IPS-NIHi7 (cell line): ENCODE data around the gene SLC41A2.
"Not testable (repeated sequence)": the region's sequence is repeated elsewhere in the genome, so short reads cannot be mapped to it uniquely, and the experiment has no call there.

Source experiments
- DNase-seq: peaks from one replicate; pipeline ENCODE4 v3.0.0; 2012; ENCODE audit warnings: mixed read lengths; ENCODE audit errors: extremely low spot score

SLC41A2 gene

DNA sequence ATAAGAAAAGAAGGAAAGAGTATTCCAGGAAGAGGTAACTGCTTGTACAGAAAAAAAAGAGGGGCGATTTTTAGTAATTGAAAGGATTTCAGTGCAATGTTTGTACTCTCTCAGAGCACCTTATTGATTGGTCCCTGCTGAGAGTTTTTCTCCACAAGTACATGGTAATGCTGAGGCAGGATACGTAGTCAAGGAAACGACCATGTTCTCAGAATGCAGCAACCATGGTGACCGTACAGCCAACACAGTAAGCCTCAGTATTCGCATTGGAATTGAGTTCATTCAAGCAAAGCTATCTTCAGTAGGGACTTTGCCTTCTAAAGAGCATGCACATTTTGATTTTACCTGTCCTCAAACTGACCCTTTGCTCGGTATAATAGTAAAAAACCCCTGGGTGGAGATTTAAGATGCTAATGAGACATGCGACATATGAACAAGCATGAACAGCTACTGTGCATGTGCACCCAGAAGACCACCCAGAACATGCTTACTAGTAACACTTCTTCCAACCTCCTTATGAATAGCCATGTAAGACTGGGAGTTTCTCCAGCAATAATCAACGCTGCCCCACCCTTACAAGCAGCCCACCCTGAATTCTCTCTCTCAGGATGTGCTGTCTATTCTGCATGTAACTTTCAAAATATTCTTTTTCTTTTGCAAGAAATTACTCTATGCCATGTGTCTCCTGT, 6.2 kb upstream of the SLC41A2 start:
- DNase-seq = no peak

DNA sequence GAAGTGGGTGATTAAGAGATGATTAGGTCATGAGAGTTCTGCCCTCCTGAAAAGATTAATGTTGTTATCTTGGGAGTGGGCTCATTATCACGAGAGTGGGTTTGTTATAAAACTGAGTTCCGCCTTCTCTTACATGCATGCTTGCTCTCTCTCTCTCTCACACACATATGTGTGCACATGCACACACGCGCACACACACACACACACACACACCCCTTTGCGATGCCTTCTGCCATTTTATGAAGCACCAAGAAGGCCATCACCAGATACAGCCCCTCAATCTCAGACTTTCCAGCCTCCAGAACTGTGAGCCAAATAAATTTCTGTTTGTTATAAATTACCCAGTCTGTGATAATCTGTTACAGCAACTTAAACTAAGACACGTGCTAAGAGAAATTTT, 5.7 kb upstream of the SLC41A2 start:
- DNase-seq = no peak

DNA sequence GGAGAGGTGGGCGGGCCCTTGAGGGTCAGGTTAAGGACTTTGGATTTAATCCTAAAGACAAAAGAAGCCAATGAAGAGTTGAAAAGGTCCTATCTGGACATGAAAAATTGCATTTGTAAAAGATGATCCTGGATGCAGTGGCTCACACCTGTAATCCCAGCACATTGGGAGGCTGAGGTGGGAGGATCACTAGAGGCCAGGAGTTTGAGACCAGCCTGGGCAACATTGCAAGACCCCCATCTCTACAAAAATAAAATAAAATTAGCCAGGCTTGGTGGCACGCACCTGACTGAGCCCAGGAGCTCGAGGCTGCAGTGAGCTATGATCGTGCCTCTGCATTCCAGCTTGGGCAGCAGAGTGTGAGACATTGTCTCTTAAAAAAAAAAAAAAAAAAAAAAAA, 2.4 kb upstream of the SLC41A2 start:
- no peak for DNase-seq

DNA sequence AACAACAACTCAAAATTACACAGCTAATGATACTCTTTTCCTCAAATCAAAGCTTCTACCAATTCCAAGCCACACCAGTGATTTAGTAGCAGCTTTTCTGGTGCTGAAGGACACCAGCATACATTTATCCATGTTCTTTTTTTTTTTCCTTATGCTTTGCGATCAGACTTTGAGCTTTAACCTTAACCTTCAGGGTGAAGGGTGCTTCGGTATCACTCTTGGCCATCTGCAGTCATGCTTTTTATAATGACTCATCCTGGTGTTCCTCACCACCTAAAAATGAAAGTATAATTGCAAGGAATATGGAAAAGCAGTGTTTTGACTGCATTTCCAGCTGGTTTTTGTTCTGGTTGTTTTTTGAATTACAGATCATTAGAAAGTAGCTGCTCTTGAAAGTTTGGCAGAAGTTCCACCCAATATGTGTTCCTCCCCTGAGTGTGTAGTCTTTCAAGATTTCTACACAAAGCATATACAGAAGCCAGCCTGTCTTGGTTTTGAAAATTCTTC, 1.3 kb upstream of the SLC41A2 start:
- DNase-seq = no peak

DNA sequence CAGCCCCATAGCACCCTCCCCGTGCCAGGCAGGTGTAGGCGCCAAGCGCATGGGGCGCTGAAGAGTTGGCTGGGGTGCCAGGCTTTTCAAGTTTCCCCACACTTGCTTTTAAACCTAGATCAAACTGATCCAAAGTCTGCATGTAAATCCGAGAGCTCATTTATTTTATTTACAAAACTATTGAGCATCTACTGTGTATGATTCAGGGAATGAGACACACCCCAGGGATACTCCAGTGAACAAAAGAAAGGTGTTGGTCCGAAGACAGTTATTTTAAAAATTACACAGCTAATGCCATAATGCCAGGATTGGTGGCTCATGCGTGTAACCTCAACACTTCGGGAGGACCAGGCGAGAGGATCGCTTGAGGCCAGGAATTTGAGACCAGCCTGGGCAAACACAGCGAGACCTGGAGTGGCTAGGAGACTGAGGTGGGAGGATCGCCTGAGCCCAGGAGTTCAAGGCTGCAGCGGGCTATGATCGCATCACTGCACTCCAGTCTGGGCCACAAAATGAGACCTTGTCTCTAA, 780 bp upstream of the SLC41A2 start:
- DNase-seq = no peak

DNA sequence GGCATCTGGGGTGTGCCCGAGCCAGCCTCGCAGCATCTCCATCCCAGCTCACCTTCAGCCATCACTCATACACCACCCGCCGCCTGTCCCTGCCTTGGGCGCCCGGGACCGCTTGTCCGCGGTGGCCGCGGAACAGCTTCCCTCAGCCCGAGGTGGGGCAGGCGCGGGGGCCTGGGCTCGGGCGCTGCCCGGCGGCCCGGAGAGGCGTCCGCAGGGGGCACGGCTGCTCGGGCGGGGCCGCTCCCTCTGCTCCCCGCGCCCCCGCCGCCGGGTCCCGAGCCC, 430 bp downstream of the SLC41A2 start:
- DNase-seq = peak; percentile 52

DNA sequence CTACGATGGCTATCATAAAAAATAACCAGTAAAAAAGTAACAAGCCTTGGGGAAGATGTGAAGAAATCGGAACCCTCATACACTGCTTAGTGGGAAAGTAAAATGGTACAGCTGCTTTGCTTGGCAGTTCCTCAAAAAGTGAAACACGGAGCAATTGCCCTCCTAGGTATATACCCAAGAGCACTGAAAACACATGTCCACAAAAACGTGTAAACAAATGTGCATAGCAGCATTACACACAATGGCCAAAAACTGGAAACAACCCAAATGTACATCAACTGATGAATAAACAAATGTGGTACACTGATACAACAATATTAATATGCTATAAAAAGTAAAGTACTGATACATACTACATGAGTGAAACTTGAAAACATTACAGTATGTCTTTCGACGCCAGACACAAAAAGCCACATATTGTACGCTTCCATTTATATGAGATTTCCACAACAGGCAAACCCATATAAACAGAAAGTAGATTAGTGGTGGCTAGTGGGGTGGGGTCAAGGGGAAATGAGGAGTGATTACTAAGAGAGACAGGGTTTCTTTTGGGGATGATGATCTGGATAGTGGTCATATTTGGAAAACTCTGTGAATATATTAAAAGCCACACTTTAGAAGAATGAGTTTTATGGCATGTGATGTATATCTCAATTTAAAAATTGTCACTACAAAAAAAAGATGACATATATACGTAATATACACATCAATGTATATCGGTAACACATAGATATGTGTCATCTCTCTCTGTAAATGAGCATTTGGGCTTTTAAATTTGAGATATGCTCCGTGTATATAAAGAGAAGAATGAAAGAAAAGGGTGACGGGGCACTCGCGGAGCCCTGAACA, 996 bp downstream of the SLC41A2 start:
- no peak for DNase-seq

DNA sequence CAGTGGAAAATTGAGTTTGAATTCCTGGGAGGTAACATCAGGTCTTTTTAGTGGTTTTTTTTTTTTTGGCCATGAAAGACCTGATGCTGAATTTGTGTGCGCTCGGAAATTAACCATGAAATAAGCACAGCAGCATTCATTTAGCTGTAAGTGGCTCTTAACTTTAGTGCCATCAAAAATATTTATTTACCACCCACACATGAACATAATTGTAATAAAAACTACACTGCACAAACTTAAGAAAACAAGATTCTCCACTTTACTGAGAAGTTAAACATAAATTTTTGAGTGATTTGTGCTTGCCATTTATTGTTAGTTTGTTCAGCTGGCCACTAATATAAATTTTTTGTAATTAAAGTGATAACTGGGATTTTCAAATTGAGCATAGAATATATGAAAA, 2.4 kb downstream of the SLC41A2 start:
- DNase-seq = no peak

DNA sequence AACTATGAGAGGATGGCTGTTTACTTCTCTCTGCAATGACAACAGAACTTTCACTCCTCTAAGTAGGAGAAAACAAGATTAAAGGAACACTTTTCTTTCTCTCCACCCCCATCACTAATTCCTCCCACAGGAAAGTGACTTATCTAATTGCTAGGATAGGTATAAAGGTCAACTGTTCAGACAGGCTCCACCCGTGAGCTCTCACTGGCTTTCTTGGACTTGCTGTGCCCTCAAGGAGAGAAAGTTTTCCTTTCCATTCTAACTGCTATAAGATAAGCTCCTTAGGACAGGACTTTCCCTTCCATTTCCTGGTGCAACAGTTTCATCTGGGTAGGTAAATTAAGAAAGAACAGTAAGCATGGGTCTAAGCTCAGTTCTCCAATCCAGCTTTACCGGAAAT, 4.8 kb downstream of the SLC41A2 start:
- DNase-seq = no peak

DNA sequence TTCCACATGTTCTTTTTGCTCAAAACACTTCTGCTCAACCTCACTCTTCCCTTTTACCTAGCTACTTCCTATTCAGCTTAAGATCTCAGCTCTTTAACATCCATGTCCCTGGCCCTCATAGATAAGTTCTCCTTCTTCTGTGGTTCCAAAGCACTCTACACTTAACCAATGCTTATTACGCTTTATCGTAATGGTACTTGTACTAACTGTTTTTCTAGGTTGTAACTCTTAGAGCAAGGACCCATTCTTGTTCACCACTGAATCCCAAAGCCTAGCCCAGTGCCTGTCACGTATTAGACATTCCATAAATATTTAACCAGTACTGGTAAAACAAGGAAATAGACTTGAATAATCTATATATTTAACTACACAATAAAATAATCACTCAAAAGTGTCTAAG, 5.3 kb downstream of the SLC41A2 start:
- DNase-seq = no peak

DNA sequence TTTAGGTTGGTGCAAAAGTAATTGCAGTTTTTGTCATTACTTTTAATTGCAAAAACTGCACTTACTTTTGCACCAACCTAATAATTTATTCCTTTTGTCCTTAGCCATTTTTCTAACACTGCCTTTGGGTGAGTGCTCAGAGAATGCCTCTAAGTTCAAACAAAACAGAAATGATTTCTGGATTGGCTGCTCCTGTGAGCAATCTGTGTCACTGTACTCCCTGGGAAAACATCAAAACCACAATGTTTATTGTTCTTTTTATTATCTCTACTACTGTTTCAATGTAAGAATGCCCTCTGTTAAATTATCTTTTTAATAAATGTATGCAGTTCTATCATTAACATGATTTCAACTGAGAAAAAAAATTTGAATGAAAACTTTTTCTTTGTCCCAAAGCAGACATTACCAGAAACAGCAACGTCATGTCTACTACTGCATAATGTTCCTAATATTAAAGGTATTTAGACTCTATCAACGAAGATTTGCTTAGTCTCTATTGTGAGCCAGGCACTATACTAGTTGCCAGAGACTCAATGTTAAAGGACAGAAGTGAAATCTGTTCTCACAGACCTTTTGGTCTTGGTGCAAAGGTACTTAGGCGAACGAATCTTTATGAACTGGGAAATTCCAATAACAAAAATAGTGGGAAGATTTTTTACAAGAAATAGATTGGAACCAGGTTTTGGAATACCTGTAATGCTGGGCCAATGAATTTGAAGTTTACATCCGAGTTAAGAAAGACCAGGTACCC, 6.2 kb downstream of the SLC41A2 start:
- no peak for DNase-seq

DNA sequence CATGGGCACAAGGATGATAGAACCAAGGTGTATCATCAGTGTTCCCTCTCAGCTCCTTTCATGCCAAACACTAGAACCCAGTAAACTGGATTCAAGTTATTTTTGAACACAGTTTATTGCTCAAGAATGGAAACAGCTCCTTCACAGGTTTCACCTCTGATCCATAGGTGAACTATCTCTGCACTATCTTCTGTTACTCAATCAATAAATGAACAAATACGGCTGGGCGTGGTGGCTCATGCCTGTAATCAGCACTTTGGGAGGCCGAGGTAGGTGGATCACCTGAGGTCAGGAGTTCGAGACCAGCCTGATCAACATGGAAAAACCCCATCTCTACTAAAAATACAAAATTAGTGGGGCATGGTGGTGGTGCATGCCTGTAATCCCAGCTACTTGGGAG, 9.4 kb downstream of the SLC41A2 start:
- DNase-seq = not testable (repeated sequence)

DNA sequence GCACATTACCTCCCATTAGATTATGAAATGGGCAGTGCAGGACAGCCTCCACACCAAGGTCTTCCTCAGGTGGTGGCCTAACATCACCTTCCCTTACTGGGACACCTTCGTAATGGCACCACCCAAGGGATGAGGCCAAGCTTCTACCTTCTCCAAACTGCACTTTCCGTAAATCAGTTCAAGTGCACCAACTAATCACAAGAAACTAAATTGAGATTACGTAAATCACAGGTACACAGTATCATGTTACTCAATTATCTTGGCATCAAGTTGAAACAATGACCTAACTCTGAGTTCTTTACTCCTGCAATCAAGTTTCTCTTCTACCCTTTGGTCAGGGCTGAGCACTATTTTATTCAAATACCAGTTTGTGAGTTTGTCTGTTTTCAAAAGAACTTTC, 13.8 kb downstream of the SLC41A2 start:
- DNase-seq = no peak

DNA sequence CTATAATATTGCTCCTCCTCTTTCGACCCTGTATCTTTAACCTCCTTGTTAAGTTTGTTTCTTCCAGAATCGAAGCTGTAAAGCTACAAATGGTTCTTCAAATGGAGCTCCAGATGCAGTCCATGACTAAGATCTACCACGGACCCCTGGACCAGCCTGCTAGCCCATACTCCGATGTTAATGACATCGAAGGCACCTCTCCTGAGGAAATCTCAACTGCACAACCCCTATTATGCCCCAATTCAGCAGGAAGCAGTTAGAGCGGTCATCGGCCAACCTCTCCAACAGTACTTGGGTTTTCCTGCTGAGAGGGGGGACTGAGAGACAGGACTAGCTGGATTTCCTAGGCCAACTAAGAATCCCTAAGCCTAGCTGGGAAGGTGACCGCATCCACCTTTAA, 14.7 kb downstream of the SLC41A2 start:
- not testable (repeated sequence) for DNase-seq

DNA sequence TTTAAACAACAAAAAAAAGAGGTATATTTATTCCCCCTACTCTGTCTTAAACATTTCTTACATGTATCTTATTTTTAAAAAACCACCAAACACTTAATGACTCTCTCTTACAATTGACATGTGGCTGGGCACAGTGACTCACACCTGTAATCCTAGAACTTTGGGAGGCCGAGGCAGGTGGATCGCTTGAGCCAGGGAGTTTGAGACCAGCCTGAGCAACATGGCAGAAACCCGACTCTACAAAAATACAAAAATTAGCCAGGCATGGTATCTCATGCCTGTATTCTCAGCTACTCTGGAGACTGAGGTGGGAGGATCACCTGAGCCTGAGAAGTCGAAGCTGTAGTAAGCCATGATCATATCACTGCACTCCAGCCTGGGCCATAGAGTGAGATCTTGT, 16.0 kb downstream of the SLC41A2 start:
- DNase-seq = no peak

DNA sequence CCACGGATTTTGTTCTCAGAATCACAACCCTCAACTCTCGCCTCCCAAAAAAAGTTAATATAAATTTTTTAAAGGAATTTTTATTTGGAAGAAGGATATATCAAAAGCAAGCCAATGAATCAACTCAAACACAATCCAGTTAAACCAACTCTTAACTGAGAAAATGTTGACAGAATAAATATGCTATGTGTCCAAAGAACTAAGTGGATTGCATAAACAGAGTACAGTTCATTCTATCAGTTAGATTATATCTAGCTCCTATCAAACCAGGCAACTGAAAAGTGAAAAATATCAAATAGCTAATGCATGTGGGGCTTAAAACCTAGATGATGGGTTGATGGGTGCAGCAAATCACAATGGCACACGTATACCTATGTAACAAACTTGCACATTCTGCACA, 16.6 kb downstream of the SLC41A2 start:
- DNase-seq = no peak

DNA sequence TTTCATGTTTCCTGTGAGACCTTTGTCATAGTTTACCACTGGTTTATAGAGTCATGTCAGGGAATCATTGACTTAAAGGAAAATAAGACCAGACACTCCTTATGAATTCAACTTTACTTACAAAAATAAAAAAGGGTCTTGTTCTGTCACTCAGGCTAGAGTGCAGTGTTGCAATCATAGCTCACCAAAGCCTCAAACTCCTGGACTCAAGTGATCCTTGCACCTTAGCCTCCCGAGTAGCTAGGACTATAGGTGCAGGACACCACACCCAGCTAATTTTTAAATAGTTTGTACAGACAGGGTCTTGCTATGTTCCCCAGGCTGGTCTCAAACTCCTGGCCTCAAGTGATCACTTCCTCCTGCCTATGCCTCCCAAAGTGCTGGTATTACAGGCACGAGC, 19.0 kb downstream of the SLC41A2 start:
- DNase-seq = no peak

DNA sequence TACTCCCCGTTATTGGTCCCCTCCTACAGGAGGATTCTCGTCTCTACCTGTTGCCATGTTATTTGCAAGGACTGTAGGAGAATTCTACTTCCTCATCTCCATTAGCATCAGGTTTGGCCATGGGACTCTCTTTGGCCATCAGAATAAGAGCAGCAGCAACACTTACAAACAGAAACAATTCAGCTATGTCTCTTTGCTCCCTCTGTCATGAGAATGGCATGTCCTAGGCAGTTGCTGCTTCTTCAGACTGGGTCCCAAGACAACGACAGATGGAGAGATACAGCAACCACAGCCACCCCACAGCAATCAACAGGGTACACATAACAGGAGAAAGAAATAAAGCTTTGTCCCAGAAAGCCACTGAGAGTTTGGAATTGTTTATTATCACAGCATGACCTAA, 19.7 kb downstream of the SLC41A2 start:
- DNase-seq = no peak

DNA sequence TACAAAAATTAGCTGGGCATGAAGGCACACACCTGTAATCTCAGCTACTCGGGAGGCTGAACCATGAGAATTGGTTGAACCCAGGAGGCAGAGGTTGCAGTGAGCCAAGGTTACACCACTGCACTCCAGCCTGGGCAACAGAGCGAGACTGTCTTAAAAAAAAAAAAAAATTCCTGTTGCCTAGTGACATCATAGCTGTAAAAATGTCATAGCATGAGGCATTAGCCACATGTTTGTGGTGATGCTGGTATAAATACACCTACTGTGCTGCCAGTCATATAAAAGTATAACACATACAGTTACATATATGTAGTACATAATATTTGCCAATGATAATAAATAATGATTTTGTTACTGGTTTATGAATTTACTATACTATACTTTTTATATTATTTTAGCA, 22.2 kb downstream of the SLC41A2 start:
- DNase-seq = no peak

DNA sequence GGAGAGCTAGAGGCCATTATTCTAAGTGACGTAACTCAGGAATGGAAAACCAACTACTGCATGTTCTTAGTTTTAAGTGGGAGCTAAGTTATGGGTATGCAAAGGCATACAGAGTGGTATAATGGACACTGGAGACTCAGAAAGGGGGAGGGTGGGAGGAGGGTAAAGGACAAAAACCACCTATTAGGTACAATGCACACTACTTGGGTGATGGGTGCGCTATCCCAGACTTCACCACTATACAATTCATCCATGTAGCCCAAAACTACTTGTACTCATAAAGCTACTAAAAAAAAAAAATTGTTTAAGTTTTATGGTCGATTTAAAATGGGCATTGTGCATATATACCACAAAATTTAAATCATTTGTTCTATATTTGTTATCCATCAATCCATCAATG, 24.3 kb downstream of the SLC41A2 start:
- DNase-seq = no peak

DNA sequence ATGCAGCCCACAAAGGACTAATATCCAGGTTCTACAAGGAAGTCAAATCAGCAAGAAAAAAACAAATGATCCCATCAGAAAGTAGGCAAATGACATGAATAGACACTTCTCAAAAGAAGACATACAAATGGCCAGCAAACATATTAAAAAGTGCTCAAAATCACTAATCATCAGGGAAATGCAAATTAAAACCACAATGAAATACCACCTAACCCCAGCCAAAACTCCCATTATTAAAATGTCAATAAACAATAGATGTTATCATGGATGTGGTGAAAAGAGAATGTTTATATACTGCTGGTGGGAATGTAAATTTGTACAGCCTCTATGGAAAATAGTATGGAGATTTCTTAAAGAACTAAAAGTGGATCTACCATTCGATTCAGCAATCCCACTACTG, 25.0 kb downstream of the SLC41A2 start:
- no peak for DNase-seq
